Erythroblast (primary cell): ENCODE measurements around the gene PLB1.

ENCODE experiments used
- DNase-seq, 2 experiments: peaks; one replicate each; lab custom pipeline; 2025; lab: John Stamatoyannopoulos, UW
- GATA1 ChIP-seq: IDR thresholded peaks from 2 replicates; pipeline ENCODE4 v1.6.1; 2011; ENCODE audit warnings: low read depth, mild to moderate bottlenecking, control low read depth, low read length, moderate library complexity
- POLR2A ChIP-seq: IDR thresholded peaks from 2 replicates; pipeline ENCODE4 v1.6.1; 2011; ENCODE audit warnings: mild to moderate bottlenecking, low read length

Gene PLB1

GRCh38 chr2:28594332-28595108, 98.7 kb downstream of the PLB1 start:
- TF ChIP-seq GATA1: no peak
- no peak for TF ChIP-seq POLR2A

GRCh38 chr2:28595323-28595722, 99.5 kb downstream of the PLB1 start:
- TF ChIP-seq POLR2A: no peak
- TF ChIP-seq GATA1: no peak
- DNase-seq: no peak

More at GRCh38 chr2:28594332-28595108, 98.7 kb downstream of the PLB1 start:
- DNase-seq: peak; percentile 58 to 85

DNA sequence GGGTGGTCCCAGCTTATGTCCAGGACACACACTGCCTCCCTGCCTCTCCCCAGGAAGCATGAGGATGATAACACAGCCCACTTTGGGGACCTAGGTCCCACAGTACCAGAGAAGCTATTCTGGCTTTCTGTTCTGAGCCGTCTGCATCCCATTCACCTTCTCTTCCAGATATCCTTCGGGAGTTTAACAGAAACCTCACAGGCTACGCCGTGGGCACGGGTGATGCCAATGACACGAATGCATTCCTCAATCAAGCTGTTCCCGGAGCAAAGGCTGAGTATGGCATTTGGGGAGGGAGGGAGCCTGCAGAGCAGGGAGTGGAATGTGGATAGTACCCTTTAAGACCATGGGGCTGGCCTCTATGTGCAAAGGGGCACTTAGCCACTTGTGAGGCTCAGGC, 102.6 kb downstream of the PLB1 start:
- TF ChIP-seq POLR2A (no peak), GATA1 (no peak)
- DNase-seq: no peak

DNA sequence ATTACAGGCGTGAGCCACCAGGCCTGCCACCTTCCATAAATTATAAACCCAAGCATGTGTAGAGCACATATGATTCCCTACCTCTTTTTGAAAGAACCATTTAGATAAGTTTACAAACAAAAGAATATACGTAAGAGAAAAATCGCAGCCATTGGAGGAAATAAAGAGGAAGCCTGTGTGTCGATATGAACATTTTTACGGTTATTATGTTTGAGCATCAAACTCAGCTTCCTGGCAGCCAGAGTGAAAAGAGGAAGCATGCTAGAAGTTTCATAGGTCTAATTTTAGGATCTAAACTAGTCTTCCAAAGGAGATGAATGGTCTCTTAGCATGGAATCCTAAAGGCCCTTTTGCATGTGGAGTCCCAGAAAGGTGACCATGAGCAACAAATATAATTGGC, 104.3 kb downstream of the PLB1 start:
- TF ChIP-seq POLR2A (no peak), GATA1 (no peak)
- DNase-seq: no peak

- no peak for TF ChIP-seq GATA1
- no peak for TF ChIP-seq POLR2A
- no peak for DNase-seq
These were observed 105.8 kb downstream of the PLB1 start for GRCh38 chr2:28601616-28602015.

GRCh38 chr2:28602136-28602660, 106.3 kb downstream of the PLB1 start:
- TF ChIP-seq POLR2A (no peak), GATA1 (no peak)
- DNase-seq: no peak

DNA sequence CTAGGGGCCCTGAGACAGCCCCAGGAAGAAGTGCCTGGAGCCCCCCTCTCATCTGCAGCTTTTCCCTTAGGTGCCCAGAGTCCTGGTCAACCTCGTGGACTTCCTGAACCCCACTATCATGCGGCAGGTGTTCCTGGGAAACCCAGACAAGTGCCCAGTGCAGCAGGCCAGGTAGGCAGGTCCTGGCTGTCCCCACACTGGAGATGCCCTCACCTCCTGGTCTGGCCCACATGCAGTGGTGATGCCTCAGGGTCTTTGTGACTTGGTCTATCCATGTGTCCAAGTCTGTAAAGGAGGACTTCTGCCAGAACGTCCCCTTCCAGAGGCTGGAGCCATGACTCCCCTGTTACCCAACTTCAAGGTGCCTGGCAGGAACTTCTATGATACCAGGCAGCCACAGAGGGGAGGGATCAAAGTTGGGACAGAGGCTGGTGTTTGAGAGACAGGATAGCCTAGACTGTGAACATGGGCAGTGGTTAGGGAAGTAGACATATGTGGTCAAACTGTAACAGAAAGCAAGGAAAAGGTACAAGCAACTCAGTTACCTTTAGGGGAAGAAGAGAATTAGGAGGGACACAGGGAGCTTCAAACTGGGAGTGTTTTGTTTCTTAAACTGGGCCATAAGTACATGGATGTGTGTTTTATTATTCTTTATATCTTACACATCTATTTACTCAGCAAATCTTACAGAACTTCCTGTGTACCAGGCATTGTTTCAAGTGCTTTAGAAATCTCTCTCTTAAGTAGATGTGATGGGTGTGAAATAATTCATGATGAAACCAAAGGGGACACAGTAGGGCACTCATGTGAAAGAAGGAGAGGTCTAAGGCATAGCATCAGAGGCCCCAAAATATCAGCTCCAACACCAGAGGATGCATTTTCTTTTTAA, 107.1 kb downstream of the PLB1 start:
- no peak for DNase-seq
- TF ChIP-seq POLR2A: no peak
- no peak for TF ChIP-seq GATA1

DNA sequence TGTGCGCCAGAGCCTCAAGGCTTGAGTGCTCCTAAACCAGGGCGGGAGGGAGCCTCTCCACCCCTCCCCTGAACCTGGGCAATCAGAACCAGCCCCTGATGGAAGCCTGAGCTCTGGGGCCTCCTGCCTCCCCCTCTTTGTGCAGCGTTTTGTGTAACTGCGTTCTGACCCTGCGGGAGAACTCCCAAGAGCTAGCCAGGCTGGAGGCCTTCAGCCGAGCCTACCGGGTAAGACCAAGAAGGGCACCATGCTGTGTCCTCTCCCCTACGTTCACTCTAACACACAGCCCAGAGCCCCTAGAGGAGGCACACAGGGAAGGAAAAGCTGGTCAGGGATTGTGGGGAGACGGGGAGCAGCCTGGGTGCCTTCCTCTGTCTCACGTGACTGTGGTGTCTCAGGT, 108.0 kb downstream of the PLB1 start:
- DNase-seq: no peak
- TF ChIP-seq GATA1: no peak

DNA sequence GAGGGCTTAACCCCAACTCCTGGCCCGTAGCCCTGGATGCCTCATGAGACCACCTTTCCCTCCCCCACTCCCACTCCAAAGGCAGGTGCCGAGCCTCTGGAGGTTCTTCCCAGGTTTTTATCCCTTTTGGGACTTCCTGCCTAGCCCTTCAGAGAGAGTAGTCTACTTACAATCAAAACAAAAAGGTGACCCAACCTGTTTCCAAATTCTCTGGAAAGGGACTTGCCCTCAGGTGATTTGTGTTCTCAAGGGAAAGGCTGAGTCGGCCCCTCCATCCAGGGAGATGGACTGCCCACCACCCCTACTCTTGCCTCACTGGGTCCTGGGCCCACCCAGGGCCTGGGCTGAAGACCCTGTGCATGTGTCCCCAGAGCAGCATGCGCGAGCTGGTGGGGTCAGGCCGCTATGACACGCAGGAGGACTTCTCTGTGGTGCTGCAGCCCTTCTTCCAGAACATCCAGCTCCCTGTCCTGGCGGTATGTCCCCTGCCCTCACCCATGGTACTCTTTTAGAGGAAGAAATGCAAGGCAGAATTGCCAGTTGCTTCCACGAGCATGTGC, 108.5 kb downstream of the PLB1 start:
- no peak for DNase-seq
- TF ChIP-seq POLR2A: no peak
- TF ChIP-seq GATA1: no peak

DNA sequence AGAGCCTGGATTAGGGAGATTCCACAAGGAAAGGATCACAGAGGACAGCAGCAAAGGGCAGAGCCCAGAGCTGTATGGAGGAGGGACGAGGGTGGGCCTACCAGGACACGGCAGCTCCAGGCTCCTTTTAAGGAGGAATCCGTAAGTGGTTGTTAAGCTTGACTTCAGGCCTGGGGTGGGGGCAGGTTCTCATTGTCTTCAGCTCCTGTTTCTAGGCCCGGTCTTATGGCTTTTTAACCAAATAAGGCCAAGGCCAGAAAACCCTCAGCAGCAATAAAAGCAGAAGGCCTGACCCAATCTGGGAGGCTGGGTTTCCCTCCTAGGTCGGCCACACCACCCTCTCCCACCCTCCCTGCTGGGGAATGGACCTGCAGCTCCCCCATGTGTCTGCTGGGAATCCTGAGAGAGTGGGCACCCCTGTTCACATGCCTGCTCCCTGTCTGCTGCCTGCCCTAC, 111.2 kb downstream of the PLB1 start:
- TF ChIP-seq POLR2A (no peak), GATA1 (no peak)
- peak in 1 of 2 experiments; percentile 12 for DNase-seq

- TF ChIP-seq POLR2A: no peak
- no peak for DNase-seq
These were observed 112.1 kb downstream of the PLB1 start for GRCh38 chr2:28607730-28608499.

DNA sequence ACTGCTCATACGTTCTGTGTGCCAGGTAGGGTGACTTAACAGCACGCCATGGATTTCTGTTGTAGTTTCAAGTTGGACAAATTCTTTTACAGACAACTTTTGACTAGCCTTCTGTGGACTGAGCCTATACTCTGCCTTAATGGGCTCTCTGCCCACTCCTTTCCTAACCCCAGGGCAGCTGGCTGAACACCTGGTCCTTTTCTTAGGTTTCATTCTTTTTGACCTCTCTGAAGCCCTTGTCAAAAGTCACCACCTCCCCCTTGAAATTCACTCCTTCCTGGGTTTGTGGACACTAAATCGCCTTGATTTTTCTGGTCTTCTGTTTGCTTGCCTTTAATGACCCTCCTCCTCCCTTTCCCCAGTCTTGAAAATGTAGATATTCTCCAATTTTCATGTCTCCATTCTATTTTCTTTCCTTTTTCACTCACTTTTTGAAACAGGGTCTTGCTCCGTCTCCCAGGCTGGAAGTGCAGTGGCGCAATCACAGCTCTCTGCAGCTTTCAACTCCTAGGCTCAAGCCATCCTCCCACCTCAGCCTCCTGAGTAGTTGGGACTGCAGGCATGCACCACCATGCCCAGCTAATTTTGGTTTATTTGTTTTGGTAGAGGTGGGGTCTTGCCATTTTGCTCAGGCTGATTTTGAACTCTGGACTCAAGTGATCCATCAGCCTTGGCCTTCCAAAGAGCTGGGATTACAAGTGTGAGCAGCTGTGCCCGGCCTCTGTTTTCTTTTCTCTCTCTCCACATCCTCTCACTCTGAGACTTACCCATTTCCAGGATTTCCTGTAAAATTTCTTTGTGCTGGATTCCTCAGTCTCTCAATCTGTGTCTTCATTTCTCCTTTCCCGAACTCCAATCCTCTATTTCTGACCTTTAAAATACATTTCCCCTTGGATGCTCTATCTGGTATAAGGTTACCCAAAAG, 112.9 kb downstream of the PLB1 start:
- TF ChIP-seq GATA1: no peak
- DNase-seq: no peak
